OCI-LY1 (cell line): Measurements from ENCODE around the gene FXYD4.

Experiments
- H2AFZ ChIP-seq: fragments of 200-600 bp; sonication (generic), shearing (Covaris generic); 2 replicates; pipeline ENCODE4 v1.6.0; 2014; ENCODE audit warnings: antibody characterized with exemption, mild to moderate bottlenecking, low read length
- H3F3A ChIP-seq: fragments of 200-600 bp; sonication (generic), shearing (Covaris generic); 2 replicates; pipeline ENCODE4 v1.6.0; 2014; ENCODE audit warnings: mild to moderate bottlenecking, antibody characterized with exemption, low read length, moderate library complexity; ENCODE audit not compliant: insufficient read depth
- H3K27ac ChIP-seq: fragments of 200-600 bp; sonication (generic); 2 replicates; pipeline ENCODE4 v1.5.1; 2014; ENCODE audit warnings: low read length, mixed run types, mild to moderate bottlenecking, low read depth; ENCODE audit not compliant: poor library complexity, severe bottlenecking
- H3K27me3 ChIP-seq: fragments of 200-600 bp; sonication (generic); 2 replicates; pipeline ENCODE4 v1.6.0; 2014; ENCODE audit warnings: antibody characterized with exemption, mild to moderate bottlenecking, low read length, moderate library complexity; ENCODE audit not compliant: insufficient read depth
- H3K36me3 ChIP-seq: fragments of 200-600 bp; sonication (generic); 2 replicates; pipeline ENCODE4 v1.6.1; 2014; ENCODE audit warnings: mild to moderate bottlenecking, antibody characterized with exemption, low read length, moderate library complexity, mixed read lengths; ENCODE audit not compliant: insufficient read depth
- H3K4me1 ChIP-seq: fragments of 200-600 bp; sonication (generic); 2 replicates; pipeline ENCODE4 v1.5.1; 2014; ENCODE audit warnings: mild to moderate bottlenecking, low read length, moderate library complexity; ENCODE audit not compliant: insufficient read depth, severe bottlenecking
- H3K4me2 ChIP-seq: fragments of 200-600 bp; sonication (generic), shearing (Covaris generic); 2 replicates; pipeline ENCODE4 v1.6.1; 2014; ENCODE audit warnings: low read length
- H3K4me3 ChIP-seq: fragments of 200-600 bp; sonication (generic); 2 replicates; pipeline ENCODE4 v1.5.1; 2014; ENCODE audit warnings: low read length, low read depth, mild to moderate bottlenecking, mixed read lengths; ENCODE audit not compliant: poor library complexity, severe bottlenecking
- H3K79me2 ChIP-seq: fragments of 200-600 bp; shearing (Covaris generic); 2 replicates; pipeline ENCODE4 v1.6.1; 2016; ENCODE audit warnings: mixed run types, low read length, mixed read lengths; ENCODE audit not compliant: insufficient read depth
- H3K9ac ChIP-seq: fragments of 200-600 bp; sonication (generic), shearing (Covaris generic); 2 replicates; pipeline ENCODE4 v1.6.1; 2014; ENCODE audit warnings: mild to moderate bottlenecking, low read length, mixed read lengths
- H3K9me2 ChIP-seq: fragments of 200-600 bp; sonication (generic), shearing (Covaris generic); 2 replicates; pipeline ENCODE4 v1.6.1; 2014; ENCODE audit warnings: low read depth, mild to moderate bottlenecking, low read length, mixed read lengths
- H3K9me3 ChIP-seq: fragments of 200-600 bp; shearing (Covaris generic); 2 replicates; pipeline ENCODE4 v1.6.1; 2014; ENCODE audit warnings: low read length, mixed read lengths
- H4K20me1 ChIP-seq: fragments of 200-600 bp; sonication (generic), shearing (Covaris generic); 2 replicates; pipeline ENCODE4 v1.6.0; 2016; ENCODE audit warnings: mild to moderate bottlenecking, low read length; ENCODE audit not compliant: insufficient read depth
- CTCF ChIP-seq: fragments of 200-600 bp; sonication (generic), shearing (Covaris generic); IDR thresholded peaks from 2 replicates; pipeline ENCODE4 v1.5.1; 2017; ENCODE audit warnings: mild to moderate bottlenecking, antibody characterized with exemption, low read length, moderate library complexity, mixed read lengths
- EZH2 ChIP-seq: fragments of 200-600 bp; sonication (generic), shearing (Covaris generic); IDR thresholded peaks from 2 replicates; pipeline ENCODE4 v1.8.0; 2017; ENCODE audit warnings: borderline replicate concordance, mixed run types, mild to moderate bottlenecking, antibody characterized with exemption, low read length, moderate library complexity, mixed read lengths

FXYD4 gene

GRCh38 chr10:43371418-43371817 is at the start of gene FXYD4:
Gene FXYD4 (plus strand): TSS chr10:43371636. CDS start chr10:43373747, 2,111 bp downstream.
- no peak within 1 kb of the TSS for H3K9ac ChIP-seq
- H3K27me3 ChIP-seq = no peaks in the 10 kb centered on the region

GRCh38 chr10:43322331-43322730 is 49.1 kb upstream of the FXYD4 start:
- Histone ChIP-seq H3K9ac (no peak overlapping the region), H3K27ac (no peak overlapping the region), H3K9me3 (no peaks in the 10 kb centered on the region), H3K36me3 (no peaks in the 10 kb centered on the region), H3K9me2 (no peaks in the 10 kb centered on the region), H3K4me3 (no peak overlapping the region), H3K27me3 (0 out of 2 replicates have a peak, but pooled peaks cover 4% of the 10 kb centered on the region), H4K20me1 (no peaks in the 10 kb centered on the region), H2AFZ (no peak overlapping the region), H3F3A (no peaks in the 10 kb centered on the region), H3K4me1 (no peaks in the 10 kb centered on the region), H3K79me2 (no peaks in the 10 kb centered on the region), H3K4me2 (no peak overlapping the region)
- TF ChIP-seq CTCF (no peak), EZH2 (no peak)

More at GRCh38 chr10:43371418-43371817, at the start of gene FXYD4:
- Histone ChIP-seq H3K27ac (no peak within 1 kb of the TSS), H2AFZ (no peak within 1 kb of the TSS), H3K9me2 (no peaks in the 10 kb centered on the region), H4K20me1 (no peaks in the 10 kb centered on the region), H3K4me2 (no peak within 1 kb of the TSS), H3K36me3 (no peaks in the 10 kb centered on the region), H3F3A (no peaks in the 10 kb centered on the region), H3K4me1 (no peaks in the 10 kb centered on the region), H3K4me3 (no peak within 1 kb of the TSS), H3K9me3 (no peaks in the 10 kb centered on the region), H3K79me2 (no peaks in the 10 kb centered on the region)
- TF ChIP-seq EZH2 (no peak), CTCF (no peak)

GRCh38 chr10:43322769-43323168 is 48.7 kb upstream of the FXYD4 start:
- Histone ChIP-seq H3K27me3 (0 out of 2 replicates have a peak, but pooled peaks cover 4% of the 10 kb centered on the region), H3K4me3 (no peak overlapping the region), H2AFZ (no peak overlapping the region), H3K36me3 (no peaks in the 10 kb centered on the region), H3K9ac (no peak overlapping the region), H3K79me2 (no peaks in the 10 kb centered on the region), H3K9me3 (no peaks in the 10 kb centered on the region), H3F3A (no peaks in the 10 kb centered on the region), H3K4me2 (no peak overlapping the region), H4K20me1 (no peaks in the 10 kb centered on the region), H3K4me1 (no peaks in the 10 kb centered on the region), H3K27ac (no peak overlapping the region), H3K9me2 (no peaks in the 10 kb centered on the region)
- TF ChIP-seq EZH2 = no peak
- TF ChIP-seq CTCF = no peak
